Measurements from ENCODE around the gene CTDSPL. TPM values are rescaled to one million over a fixed set of nuclear protein-coding genes. Genes with fewer than 3 reads are reported as not detected.
A peak's percentile ranks its signal among the peaks of the same experiment; 100 is the strongest.

The CTDSPL gene
- polyA plus RNA-seq, 1 of the 3 experiments (the other 2 are of a cell fraction): 22.1 TPM

GRCh38 chr3:38003817-38004414 is 142.2 kb downstream of the CTDSPL start:
- 80% methylated on average over 4 of the region's 11 CpGs for WGBS (ENCODE audit: low lambda C conversion rate)
- POLR2A ChIA-PET: no interaction called here
- DNase-seq: no peak

GRCh38 chr3:38004415-38005075 is 142.9 kb downstream of the CTDSPL start:
- Histone ChIP-seq H3K4me1 (ENCODE audit: control insufficient read depth in 1 of 2, insufficient read depth in 2 of 2, low read depth in 1 of 2, low read length in 1 of 2) (no peaks in the 10 kb centered on the region; a peak in 1 of 4 replicates), H3K9me3 (no peaks in the 10 kb centered on the region), H3K9me2 (no peaks in the 10 kb centered on the region), H3K4me3 (ENCODE audit: low read depth in 2 of 2, low read length in 1 of 2) (no peak overlapping the region; a peak in 1 of 4 replicates), H3K4me2 (no peak overlapping the region), H4K20me1 (ENCODE audit: insufficient read depth) (no peaks in the 10 kb centered on the region), H3K27me3 (ENCODE audit: insufficient read depth) (no peaks in the 10 kb centered on the region), H3K9ac (no peak overlapping the region), H3K27ac (ENCODE audit: low read depth in 2 of 2, low read length in 1 of 2) (no peak overlapping the region), H3K79me2 (ENCODE audit: insufficient read depth) (no peaks in the 10 kb centered on the region), H2AFZ (ENCODE audit: low read depth) (no peak overlapping the region), H3F3A (replicated peaks; ENCODE audit: insufficient read depth) (no peaks in the 10 kb centered on the region), H3K36me3 (replicated peaks in 1 of 2; ENCODE audit: control insufficient read depth in 1 of 2, insufficient read depth in 2 of 2, low read length in 1 of 2) (peaks cover 0 to 24% of the 10 kb centered on the region in 2 experiments)
- peak; percentile 71 for DNase-seq
- CTCF ChIA-PET: interaction anchor here (0.8 to 5.4 kb wide), 18 partner anchors 9 to 161 kb away, joined by 3 to 77 read pairs (median 4); partner anchors contain the start of gene OXSR1
- peak; percentile 62 for TF ChIP-seq CTCF (IDR thresholded peaks at IDR 0.05)
- peak; percentile 64 for TF ChIP-seq RAD21 (IDR thresholded peaks at IDR 0.05; ENCODE audit: low read length)
- no peak for TF ChIP-seq NFIC (IDR thresholded peaks at IDR 0.05; ENCODE audit: borderline replicate concordance)
- TF ChIP-seq SMC3 (IDR thresholded peaks at IDR 0.05; ENCODE audit: low read depth, low read length): peak; percentile 71
- POLR2A ChIA-PET: interaction anchor here (1.3 kb wide), 1 partner anchor 25 kb away, joined by 4 read pairs; the partner anchor contains the start of gene PLCD1
- WGBS (ENCODE audit: low lambda C conversion rate): 66% methylated on average over 7 of the region's 14 CpGs

More at GRCh38 chr3:38003817-38004414, 142.2 kb downstream of the CTDSPL start:
- Histone ChIP-seq H4K20me1 (ENCODE audit: insufficient read depth) (no peaks in the 10 kb centered on the region), H3K36me3 (replicated peaks in 1 of 2; ENCODE audit: control insufficient read depth in 1 of 2, insufficient read depth in 2 of 2, low read length in 1 of 2) (peaks cover 0 to 24% of the 10 kb centered on the region in 2 experiments), H3F3A (replicated peaks; ENCODE audit: insufficient read depth) (no peaks in the 10 kb centered on the region), H3K4me2 (no peak overlapping the region), H3K27ac (ENCODE audit: low read depth in 2 of 2, low read length in 1 of 2) (no peak overlapping the region), H3K4me1 (ENCODE audit: control insufficient read depth in 1 of 2, insufficient read depth in 2 of 2, low read depth in 1 of 2, low read length in 1 of 2) (peaks cover 0 to 4% of the 10 kb centered on the region in 2 experiments; a peak in 1 of 4 replicates), H3K9me2 (no peaks in the 10 kb centered on the region), H3K79me2 (ENCODE audit: insufficient read depth) (no peaks in the 10 kb centered on the region), H2AFZ (ENCODE audit: low read depth) (no peak overlapping the region), H3K27me3 (ENCODE audit: insufficient read depth) (no peaks in the 10 kb centered on the region), H3K4me3 (ENCODE audit: low read depth in 2 of 2, low read length in 1 of 2) (no peak overlapping the region; a peak in 1 of 4 replicates), H3K9ac (no peak overlapping the region), H3K9me3 (no peaks in the 10 kb centered on the region)
- no peak for TF ChIP-seq RAD21 (IDR thresholded peaks at IDR 0.05; ENCODE audit: low read length)
- no peak for TF ChIP-seq MXI1 (IDR thresholded peaks at IDR 0.05; ENCODE audit: low read depth, low read length)
- TF ChIP-seq CHD2 (IDR thresholded peaks at IDR 0.05; ENCODE audit: low read length, partially characterized antibody): no peak
- no peak for TF ChIP-seq POLR2AphosphoS5 (IDR thresholded peaks at IDR 0.05; ENCODE audit: low read depth, low read length)
- TF ChIP-seq FOSL2 (IDR thresholded peaks at IDR 0.05; ENCODE audit: borderline replicate concordance, low read depth): no peak
- TF ChIP-seq FOXM1 (IDR thresholded peaks at IDR 0.05; ENCODE audit: low read depth): no peak
- no peak for TF ChIP-seq USF2 (IDR thresholded peaks at IDR 0.05; ENCODE audit: borderline replicate concordance, low read depth, low read length)
- TF ChIP-seq EP300 (IDR thresholded peaks at IDR 0.05; ENCODE audit: borderline replicate concordance in 1 of 2, low read depth in 1 of 2, low read length in 1 of 2): no peak
- no peak for TF ChIP-seq YY1 (IDR thresholded peaks at IDR 0.05; ENCODE audit: low read depth)
- no peak for TF ChIP-seq SIN3A (IDR thresholded peaks at IDR 0.05; ENCODE audit: borderline replicate concordance, low read depth, low read length)
- TF ChIP-seq PBX3 (IDR thresholded peaks at IDR 0.05): no peak
- no peak for TF ChIP-seq RXRA (IDR thresholded peaks at IDR 0.05; ENCODE audit: borderline replicate concordance, low read depth)
- CTCF ChIA-PET: interaction anchor here (0.5 to 5.4 kb wide), 26 partner anchors 10 to 1062 kb away, joined by 3 to 77 read pairs (median 4); partner anchors contain the start of genes ACAA1 and OXSR1

Data from SK-N-SH (cell line).